NOMO-1 treated with DMSO at 0.1 percent for 48 hours (cell line): ENCODE measurements around the gene KCNJ9.
"Not testable (repeated sequence)": the region's sequence is repeated elsewhere in the genome, so short reads cannot be mapped to it uniquely, and the experiment has no call there.

Source experiments
- DNase-seq: peaks from one replicate; lab custom pipeline; 2025; ENCODE audit not compliant: unreplicated experiment; lab: John Stamatoyannopoulos, UW

The KCNJ9 gene

DNA sequence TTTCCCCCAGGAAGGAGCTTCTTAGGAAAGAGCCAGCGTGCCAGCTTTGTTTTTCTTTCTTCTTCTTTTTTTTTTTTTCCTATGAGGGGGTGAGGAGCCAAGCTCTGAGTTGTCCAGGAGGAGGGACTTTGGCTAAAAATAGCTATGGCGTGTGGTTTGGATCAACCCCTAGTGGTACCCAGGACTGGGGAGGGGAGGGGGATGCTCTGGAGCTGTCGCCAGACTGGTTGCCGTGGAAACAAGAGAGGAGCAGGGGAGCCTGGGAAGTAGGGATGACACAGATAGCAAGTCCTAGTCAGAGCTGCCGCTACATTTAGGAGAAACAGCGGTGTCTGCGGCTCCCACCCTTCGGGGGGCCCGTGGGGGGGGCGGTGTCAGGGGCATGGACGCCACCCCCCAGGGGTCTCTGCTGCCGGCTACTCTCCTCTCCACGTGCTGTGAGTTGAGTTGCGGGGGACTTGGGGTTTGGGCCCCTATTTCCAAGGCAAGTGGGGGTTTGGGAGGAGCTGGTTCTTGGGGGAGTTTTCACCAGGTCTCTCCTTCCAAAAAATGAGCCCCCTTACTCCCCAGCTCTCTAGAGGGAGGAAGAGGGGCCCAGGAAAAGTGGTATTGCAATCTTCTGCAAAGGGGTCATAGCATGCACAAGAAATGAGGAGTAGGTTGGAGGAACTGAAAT lies at the start of gene KCNJ9:
Gene KCNJ9 (plus strand): TSS at position 278 of the 676 bp plus-strand sequence. CDS start 2,493 bp downstream, outside the sequence.
- no peak for DNase-seq

DNA sequence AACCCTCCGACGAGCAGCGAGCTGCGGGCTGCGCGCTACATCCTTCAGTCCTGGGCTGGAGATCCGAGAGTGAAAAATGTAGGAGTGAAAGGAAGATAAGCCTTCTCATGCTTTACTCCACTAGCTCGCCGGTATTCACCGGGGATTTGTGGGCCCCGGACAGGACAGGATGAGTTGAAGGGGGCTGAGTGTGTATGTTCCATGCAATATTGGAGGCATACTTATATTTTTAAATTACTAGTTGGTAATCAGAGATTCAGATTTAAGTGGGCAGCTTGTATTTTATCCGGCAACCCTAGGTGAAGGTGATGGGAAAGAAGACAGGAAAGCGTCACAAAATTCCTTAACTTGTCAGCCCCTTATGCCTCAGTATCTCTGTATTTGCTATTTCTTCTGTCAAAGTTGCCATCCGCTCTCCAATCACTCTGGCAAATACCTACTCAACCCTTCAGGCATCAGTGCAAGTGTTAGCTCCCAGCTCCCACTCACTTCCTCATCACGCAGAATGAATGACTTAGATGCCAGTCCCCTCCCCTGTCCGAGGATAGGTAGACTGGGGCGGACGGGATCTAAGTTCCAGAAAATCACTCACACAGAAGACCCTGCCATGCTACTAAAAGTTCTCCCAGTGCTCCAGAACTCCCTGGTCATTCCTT lies 49.0 kb upstream of the KCNJ9 start:
- DNase-seq: peak; percentile 22

DNA sequence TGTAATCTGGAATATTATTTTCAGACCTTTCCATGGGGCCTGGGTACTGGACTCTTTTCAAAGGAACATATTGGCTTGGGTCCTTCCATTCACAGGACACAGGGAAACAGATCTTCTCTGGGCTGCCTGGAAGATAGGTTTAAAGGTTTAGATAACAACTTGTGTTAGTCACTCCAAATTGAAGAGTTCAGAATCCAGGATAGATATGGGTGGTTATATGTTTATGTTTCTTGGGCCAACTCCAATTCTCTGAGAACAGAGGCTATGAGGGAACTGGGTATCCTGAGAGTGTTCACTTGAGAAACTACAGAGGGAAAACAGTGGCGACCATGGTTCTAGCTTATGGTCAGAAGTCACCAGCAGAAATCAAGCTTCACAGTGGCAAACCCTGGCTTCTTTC lies 40.9 kb upstream of the KCNJ9 start:
- no peak for DNase-seq

DNA sequence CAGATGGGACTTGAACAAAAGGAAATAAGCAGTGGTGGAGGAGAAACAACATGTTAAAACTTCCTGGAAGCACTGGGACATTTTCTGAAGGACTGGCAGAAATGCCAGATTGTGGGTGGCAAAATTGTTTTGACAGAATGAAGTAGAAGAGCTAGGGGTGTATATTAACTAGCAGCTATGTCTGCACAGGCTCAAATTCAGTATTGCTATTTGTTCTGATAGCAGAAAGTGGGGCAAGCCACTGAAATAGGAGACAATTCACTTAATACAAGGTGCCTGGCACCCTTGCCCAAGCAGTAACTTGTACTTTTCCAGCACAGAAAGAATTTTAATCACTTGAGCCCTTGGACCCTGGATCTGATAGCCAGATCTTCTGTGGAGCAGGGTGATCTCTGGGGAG lies 37.8 kb upstream of the KCNJ9 start:
- DNase-seq: no peak

DNA sequence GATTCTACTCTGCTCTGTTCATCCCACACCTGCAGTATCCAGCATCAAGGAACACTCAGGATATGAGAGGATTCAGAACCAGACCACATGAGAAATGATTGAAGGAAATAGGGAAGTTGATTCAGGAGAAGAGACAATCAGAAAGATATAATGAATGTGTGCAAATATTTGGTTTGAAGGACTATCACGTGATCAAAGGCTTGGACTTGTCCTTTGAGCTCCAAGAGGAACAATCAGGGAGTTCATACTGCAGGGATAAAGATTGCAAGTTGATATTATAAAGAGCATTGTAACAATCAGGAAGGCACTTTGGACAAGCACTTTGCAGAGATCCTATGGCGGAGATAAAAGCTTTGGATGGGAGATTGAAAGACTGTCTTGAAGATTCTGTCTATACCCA lies 35.7 kb upstream of the KCNJ9 start:
- no peak for DNase-seq

DNA sequence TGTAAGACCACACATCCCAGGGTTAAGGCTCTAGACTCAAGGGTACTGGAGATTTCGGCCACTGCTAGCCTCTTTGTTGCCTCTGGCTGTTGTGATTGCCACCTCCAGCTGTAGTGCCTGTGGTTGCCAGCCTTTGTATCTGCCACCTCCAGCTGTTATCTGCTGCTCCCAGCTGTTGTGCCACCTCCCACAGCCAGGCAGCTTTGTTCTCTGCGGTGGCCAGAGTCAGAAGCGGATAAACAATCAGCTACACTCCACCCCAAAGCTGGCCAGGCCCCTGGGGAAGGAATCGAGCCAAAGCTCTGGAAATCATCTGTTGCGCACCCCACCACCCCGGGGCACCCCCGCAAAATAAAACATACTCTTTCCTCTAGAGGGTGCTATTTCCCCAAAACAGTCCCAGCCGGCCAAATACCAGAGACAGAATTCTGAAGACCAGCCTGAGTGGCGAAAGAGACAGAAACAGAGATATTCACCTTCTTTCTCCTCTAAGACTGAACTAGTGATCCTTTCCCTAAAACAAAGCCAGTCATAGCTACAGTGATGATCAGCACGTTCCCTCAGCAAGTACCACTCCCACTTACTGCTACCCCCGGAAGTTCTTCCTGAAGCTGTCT lies 34.7 kb upstream of the KCNJ9 start:
- DNase-seq: peak; percentile 42

DNA sequence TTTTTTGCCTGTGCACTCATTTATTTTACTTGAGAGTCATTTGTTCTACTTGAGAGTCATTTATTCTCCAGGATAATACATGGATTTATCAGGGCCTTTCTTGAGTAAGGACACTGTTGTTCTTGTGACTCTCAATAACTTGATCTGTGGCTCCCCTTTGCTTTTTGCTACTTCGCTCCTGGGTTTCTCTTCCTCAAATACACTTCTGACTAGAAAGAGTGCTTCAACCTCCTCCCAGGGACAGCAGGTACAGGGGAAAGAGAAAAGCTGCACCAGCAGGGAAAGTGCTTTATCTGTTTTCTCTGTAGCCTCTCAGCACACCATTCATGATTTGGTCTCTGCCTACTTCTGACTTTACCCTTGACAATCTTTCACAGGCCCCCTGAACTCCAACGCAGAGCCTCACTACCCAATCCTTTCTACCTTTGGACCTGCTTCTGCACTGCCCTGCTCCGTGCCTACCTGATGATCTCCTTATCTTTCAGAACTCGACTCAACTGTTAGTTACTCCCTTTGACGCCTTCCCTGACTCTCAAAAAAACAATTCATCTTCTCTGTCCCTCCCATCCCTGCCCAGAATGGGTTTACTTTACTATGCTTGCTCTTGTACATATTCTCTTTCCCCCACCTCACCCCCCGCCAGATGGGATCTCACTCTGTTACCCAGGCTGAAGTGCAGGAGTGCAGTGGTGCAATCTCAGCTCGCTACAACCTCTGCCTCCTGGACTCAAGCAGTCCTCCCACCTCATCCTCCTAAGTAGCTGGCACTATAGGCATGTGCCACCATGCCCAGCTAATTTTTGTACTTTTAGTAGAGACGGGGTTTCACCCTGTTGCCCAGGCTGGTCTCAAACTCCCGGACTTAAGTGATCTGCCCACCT lies 34.0 kb upstream of the KCNJ9 start:
- DNase-seq: peak; percentile 48

DNA sequence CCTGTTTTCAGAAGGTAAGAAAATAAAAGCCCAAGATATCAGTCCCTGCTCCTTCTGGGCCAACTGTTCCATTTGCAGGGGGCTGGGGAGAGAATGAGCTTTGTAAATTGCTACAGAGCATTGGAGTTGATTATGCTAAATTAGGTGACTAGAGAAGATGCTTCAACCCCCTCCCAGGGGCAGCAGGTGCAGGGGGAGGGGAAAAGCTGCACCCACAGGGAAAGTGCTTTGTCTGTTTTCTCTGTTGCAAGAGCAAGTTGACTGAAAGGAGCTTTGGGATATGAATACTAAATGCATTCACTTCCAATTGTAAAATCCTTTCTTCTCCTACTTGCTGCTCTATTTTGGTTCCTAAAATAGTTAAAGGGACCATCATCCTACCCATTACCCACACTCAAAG lies 33.0 kb upstream of the KCNJ9 start:
- DNase-seq: no peak

DNA sequence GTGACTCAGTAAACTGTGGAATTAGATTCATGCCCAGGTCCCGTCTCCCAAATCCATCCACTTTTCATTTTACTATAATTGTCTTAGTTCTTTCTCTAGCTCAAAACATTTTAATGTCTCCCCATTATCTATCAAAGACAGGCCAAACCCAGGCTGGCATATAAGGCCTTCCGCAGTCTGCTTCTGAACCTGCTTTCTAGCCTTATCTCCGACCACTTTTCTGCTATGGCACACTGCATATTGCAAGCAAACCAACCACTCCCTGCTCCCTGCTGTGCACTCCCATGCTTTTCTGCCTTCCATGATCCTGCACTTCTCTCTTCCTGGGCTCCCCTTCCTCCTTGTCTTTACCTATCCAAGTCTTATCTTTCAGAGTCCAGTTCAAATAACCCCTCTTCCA lies 32.2 kb upstream of the KCNJ9 start:
- DNase-seq: no peak

DNA sequence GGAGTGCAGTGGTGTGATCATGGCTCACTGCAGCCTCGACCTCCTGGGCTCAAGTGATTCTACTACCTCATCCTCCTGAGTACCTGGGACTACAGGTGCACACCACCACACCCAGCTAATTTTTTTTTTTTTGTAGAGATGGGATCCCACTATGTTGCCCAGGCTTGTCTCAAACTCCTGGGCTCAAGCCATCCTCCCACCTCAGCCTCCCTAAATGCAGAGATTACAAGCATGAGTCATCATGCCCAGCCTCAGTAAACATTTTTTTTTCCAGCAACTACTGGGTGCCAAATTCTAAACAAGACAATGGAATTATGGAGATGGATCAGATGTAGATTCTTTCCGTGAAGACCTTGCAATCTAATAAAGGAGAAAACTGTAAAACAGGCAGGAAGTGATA lies 31.2 kb upstream of the KCNJ9 start:
- not testable (repeated sequence) for DNase-seq

DNA sequence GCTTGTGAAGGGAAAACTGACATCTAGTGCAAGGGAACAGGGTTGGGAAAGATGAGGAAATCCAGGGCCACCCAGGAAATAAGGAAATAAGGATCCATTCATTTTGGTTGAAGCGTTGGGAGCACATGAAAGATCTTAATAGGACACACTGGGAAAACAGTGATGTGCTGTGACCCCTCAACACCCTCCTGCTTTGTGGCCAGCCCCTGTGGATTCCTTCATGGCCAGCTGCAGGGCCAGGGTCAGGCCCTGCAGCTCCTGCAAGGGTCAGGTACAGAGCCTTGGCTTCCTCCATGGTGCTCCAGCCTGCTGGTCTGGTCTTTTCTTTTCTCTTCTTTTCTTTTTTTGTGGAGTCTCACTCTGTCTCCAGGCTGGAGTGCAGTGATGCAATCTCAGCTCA lies 30.7 kb upstream of the KCNJ9 start:
- DNase-seq: no peak

DNA sequence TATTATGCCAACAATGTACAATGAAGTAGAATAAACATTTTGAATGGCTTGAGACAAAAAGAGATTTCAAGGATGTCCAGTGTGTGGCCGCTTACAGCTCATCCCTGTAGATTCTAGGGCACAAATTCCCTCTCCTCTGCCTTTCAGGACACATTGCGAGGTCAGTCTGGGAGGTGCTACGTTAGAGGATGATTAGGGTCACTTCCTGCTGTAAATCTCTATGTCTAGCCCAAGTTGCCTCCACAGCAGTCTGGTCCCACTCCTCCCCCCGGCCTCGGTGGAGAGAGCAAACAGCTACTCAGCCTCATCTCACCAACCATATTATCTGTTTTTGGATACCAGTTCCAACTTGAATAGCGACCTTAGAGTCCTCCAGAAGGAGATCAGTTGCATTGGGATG lies 28.4 kb upstream of the KCNJ9 start:
- DNase-seq: no peak

DNA sequence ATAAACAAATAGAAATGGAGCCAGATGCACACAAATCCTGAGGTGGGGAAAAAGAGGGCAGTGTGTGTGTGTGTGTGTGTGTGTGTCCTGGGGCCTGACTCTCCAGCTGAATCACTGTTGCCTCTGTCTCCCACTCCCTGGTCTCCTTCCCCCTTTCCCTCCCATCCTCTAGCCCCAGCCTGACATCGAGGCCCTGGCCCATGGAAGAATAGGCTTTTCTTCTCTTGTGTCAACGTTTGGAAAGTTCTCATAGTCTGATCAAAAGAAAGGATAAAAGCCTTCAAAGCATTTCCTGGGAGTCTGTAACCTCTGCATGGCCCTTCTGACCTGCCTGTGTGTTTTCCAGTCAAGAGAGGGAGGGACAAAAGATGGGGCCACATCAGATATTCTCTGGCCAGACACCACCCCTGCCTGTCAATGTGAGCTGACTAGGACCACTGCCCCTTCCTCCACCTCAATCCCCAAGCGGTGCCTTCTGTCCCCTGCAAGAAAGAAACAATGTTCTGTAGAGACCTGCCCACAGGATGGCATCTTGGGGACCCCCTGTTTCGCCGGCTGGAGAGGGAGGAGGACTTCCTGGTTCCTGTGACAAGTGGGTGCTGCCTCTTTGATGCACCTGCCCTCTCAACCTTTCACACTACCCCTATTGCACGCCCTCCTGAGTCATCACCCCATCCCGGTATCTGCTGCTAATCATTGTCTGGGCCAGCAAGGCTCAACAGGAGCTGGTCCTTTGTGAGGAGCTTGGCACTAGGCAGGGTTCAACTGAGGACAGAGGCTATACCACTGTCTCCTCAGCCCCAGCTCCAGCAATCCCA lies 27.6 kb upstream of the KCNJ9 start:
- no peak for DNase-seq

DNA sequence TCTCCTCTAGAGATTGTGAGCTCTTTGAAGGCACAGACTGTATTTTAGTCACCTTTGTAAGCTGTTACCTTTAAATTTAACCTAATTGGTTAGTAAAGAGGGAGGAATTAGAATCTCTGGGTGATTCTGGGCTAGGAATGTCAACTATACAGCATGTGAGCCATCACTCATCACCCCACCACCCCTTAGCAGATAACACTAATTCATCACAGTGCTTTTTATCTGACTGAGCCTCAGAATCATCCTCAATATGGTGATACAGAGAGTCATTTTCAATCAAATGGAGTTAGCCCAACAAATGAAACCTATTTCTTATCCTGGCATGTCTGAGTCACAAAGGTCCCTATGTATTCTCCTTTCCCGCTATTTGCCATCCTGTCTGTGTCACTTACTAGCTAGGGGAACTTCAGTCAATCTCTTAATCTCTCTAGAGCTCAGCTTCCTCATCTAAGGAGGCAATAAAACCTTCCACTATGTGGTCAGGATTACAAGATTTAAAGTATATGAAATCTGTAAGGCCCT lies 24.6 kb upstream of the KCNJ9 start:
- DNase-seq: peak; percentile 34

DNA sequence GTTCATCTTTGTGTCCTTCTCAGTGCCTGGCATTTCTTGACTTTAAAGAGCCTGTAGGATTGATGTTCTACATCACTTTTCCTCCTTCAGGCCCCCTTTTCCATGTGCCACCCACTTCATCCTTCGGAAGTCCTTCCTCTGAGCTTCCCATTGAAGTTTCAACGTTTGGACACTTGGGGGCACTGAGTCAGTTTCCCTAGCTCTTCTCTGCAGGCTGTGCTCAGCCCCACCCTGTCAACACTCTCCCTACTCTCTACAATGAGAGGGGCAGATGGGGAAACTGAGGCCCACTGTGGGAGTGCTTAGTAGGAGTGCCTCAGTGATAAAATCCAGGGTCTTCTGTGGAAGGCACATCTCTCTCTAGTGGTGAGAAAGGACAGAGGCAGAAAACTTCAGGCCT lies 23.3 kb upstream of the KCNJ9 start:
- no peak for DNase-seq

DNA sequence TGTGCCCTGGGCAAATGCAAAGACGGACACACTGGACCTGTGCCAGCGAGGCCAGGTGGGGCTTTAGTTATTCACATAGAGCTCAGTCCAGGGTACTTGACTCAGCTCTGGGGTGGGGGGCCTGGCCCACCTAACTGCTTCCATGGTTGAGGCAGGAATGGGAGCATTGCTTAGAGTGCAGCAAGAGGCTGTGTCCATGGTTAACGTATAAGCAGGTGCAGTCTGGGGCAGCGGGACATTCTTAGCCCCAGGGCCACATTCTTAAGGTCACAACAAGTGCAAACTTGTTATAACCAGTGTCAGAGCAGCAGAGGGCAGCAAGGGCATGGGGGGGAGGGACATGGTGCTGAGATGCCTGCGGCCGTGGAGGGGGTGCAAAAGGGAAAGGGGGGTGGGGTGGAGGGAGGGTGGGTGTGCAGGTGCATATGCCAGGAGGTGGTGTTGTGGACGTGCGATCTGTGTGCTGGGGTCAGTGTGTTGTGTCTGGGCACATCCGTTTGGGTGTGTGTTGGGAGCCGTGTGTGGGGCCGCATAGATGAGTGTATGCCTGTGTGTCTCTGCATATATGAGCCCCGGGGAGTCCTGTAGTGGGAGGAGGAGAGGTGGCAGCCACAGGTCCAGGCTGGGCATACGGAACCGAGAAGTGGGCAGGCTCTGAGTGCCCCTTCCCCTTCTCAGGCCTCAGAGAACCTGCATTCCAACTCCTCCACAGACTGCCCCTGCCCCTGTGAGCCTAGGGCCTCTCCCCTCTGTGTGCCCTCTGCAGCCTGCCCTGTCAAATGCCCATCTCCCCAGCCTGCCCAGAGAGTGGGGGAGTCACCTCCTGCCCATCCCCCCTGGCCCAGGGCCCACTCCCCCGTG lies 19.7 kb upstream of the KCNJ9 start:
- no peak for DNase-seq

DNA sequence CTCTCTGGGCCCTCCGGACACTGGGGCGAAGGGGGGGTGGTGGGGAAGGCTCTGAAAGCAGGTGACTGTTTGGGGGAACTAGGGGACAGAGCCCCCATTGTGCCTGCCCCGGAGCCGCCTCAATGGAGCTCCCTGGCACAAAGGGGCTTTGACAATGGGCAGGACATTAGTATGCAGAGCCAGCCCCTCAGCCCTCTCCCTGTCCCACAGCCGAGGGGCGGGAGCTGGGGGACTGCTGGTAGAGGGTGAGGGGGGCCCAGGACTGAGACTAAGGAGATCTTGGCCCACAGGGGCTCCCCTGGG lies 19.2 kb upstream of the KCNJ9 start:
- no peak for DNase-seq

DNA sequence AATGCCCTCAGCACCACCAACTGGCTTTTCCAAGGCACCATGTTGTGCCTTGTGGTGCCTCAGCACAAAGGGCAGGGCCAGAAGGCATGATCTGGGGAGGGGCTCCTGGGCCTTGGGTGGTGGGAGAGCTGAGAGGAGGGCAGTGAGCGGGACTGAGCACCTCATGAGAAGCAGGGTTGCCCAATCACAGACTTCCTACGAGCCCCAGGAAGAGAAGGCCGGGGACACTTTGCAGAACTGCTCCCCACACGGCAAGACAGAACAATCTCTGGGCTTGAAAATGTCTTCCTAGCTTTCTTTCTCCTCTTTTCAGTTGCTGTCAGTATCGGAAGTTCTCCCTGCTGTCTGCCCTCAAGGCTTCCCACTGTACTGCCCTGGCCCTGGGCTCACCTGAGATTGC lies 18.2 kb upstream of the KCNJ9 start:
- DNase-seq: no peak

DNA sequence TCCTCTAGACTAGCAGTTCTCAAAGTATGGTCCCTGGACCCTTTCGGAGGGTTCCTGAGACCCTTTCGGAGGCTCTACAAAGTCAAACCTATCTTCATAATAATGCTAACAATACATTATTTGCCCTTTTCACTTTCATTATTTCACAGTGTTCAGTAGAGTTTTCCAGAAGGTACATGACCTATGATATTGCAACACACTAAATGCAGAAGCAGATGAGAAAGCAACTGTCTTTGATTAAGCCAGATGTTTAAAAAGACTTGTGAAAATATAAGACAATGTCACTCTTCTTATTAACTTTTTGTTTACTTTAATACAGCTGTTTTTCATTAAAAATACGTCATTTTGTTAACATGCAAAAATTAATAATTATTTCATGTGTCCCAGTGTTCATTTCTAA lies 17.2 kb upstream of the KCNJ9 start:
- peak; percentile 12 for DNase-seq

DNA sequence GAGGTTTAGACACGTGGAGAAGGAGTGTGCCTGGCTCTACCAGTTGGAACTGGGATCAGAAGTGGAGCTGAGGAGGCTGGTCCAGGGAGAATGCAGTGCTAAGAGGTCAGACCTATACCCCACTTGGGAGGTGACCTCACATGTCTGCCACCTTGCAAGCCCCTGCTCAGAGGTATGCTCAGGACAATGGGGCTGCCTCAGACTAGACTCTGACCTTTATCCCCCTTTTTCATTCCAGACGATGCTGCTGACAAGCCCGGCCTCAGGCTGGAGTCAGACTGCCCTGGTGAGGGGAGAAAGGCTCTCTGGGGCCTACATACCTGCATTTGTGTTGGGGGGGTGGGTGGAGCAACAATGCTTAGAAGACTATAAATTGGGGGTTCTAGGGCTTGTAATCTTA lies 16.6 kb upstream of the KCNJ9 start:
- DNase-seq: no peak
